Transverse colon (tissue), 4 donors: Measurements from ENCODE around the gene COMTD1.

ENCODE experiments used
- CTCF ChIP-seq, 5 experiments: fragments of 200-600 bp in 3 of 5; fragments of 450-650 bp in 2 of 5; sonication (generic) in 3 of 5; IDR thresholded peaks; 1 replicate in 2 of 5; 2 replicates in 3 of 5; pipeline ENCODE4 v1.5.1; 2016 to 2017; ENCODE audit warnings: antibody characterized with exemption in 5 of 5, inconsistent platforms in 3 of 5, mild to moderate bottlenecking in 2 of 5, moderate library complexity in 1 of 5
- POLR2A ChIP-seq: fragments of 450-650 bp; IDR thresholded peaks from one replicate; pipeline ENCODE4 v1.6.1; 2016; ENCODE audit warnings: antibody characterized with exemption, mild to moderate bottlenecking, moderate library complexity
- POLR2AphosphoS5 ChIP-seq, 3 donors: sonication (generic); formaldehyde crosslinking; IDR thresholded peaks; one replicate each; pipeline ENCODE4 v1.6.1; 2016; ENCODE audit warnings: antibody characterized with exemption in 3 of 3

DNA sequence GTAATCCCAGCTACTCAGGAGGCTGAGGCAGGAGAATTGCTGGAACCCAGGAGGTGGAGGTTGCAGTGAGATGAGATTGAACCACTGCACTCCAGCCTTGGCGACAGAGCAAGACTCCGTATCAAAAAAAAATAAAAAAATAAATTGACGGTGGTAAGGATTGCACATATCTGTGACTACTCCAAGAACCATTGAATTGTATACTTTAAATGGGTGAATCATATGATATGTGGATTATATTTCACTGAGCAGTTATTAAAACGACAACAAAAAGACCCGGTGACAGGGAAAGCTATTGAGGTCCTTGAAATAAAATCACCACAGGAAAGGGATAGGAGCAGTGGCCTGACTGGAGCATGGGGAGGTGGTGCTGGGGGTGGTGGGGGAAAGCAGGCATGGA is 31.2 kb upstream of the COMTD1 start:
- no peak for TF ChIP-seq CTCF (IDR thresholded peaks at IDR 0.05)
- TF ChIP-seq POLR2A, result no peak
- TF ChIP-seq POLR2AphosphoS5 (IDR thresholded peaks at IDR 0.05), result no peak
